Activated naive CD4-positive, alpha-beta T cell treated with anti-CD3 and anti-CD28 coated beads for 36 hours (primary cell): ENCODE results near the gene PRADC1. TPM values are rescaled to one million over a fixed set of nuclear protein-coding genes. Genes with fewer than 3 reads are reported as not detected.
"Not testable (repeated sequence)": the region's sequence is repeated elsewhere in the genome, so short reads cannot be mapped to it uniquely, and the experiment has no call there.

Experiments used
- CTCF ChIA-PET: fragments of 350-600 bp; sonication (Branson Sonifier 250); formaldehyde crosslinking; loops from one replicate; lab custom pipeline; 2021; ENCODE audit warnings: antibody characterized with exemption; lab: Charles Lee
- DNase-seq: peaks from one replicate; pipeline ENCODE4 v3.0.0-alpha.2; 2020
- H3K27ac Mint-ChIP-seq: one replicate; pipeline ENCODE4 v1.8.0; 2021; ENCODE audit warnings: mild to moderate bottlenecking, mixed read lengths
- H3K27me3 Mint-ChIP-seq: one replicate; pipeline ENCODE4 v1.8.0; 2021; ENCODE audit warnings: low read depth, mixed read lengths
- H3K36me3 Mint-ChIP-seq: one replicate; pipeline ENCODE4 v1.8.0; 2021; ENCODE audit warnings: low read depth, mixed read lengths
- H3K4me1 Mint-ChIP-seq: one replicate; pipeline ENCODE4 v1.8.0; 2021; ENCODE audit warnings: low read depth, mixed read lengths
- H3K4me3 Mint-ChIP-seq: one replicate; pipeline ENCODE4 v1.8.0; 2021; ENCODE audit warnings: mild to moderate bottlenecking, moderate library complexity, mixed read lengths
- H3K9me3 Mint-ChIP-seq: one replicate; pipeline ENCODE4 v1.8.0; 2021; ENCODE audit warnings: mixed read lengths
- intact Hi-C: fragments of 100-400 bp; cut with micrococcal nuclease; formaldehyde crosslinking; loops from one replicate; pipeline ENCODE4 v1.15.1; 2023
- total RNA-seq, 2 experiments: library from RNA; stranded (reverse); gene quantifications; one replicate each; pipeline ENCODE4 v1.2.3, GENCODE V29; 2021

The PRADC1 gene
- total RNA-seq, 2 experiments from 2014 or later: 10.1 to 10.2 TPM

GRCh38 chr2:73210019-73210418 is 23.0 kb downstream of the PRADC1 start:
- intact Hi-C loops: no loop called here
- H3K27me3 Mint-ChIP-seq: peaks cover 11% of the 10 kb centered on the region

GRCh38 chr2:73208258-73208657 is 24.8 kb downstream of the PRADC1 start:
- Mint-ChIP-seq H3K27me3 (peaks cover 24% of the 10 kb centered on the region), H3K4me3 (no peak overlapping the region)

More at GRCh38 chr2:73210019-73210418, 23.0 kb downstream of the PRADC1 start:
- Mint-ChIP-seq H3K4me3 (no peak overlapping the region), H3K36me3 (no peaks in the 10 kb centered on the region), H3K27ac (no peak overlapping the region), H3K4me1 (peaks cover 17% of the 10 kb centered on the region), H3K9me3 (no peaks in the 10 kb centered on the region)
- CTCF ChIA-PET: interaction anchor here (1.2 to 2.8 kb wide), 2 partner anchors 8 to 33 kb away, joined by 3 to 15 read pairs; no protein-coding TSS in a partner anchor
- no peak for DNase-seq

GRCh38 chr2:73205611-73206010 is 27.4 kb downstream of the PRADC1 start:
- Mint-ChIP-seq H3K36me3 (no peaks in the 10 kb centered on the region), H3K4me3 (no peak overlapping the region), H3K9me3 (no peaks in the 10 kb centered on the region), H3K27ac (no peak overlapping the region), H3K27me3 (peaks cover 40% of the 10 kb centered on the region), H3K4me1 (peaks cover 5% of the 10 kb centered on the region)
- intact Hi-C loops: no loop called here
- CTCF ChIA-PET: interaction anchor here (0.7 kb wide), 1 partner anchor 28 kb away, joined by 3 read pairs; no protein-coding TSS in a partner anchor
- DNase-seq: no peak

More at GRCh38 chr2:73208258-73208657, 24.8 kb downstream of the PRADC1 start:
- no peak overlapping the region for H3K27ac Mint-ChIP-seq
- no peaks in the 10 kb centered on the region for H3K9me3 Mint-ChIP-seq
- H3K36me3 Mint-ChIP-seq: no peaks in the 10 kb centered on the region
- peaks cover 11% of the 10 kb centered on the region for H3K4me1 Mint-ChIP-seq
- intact Hi-C loops: no loop called here
- no peak for DNase-seq
- CTCF ChIA-PET: interaction anchor here (0.9 to 2.8 kb wide), 2 partner anchors 31 kb away, joined by 6 to 15 read pairs; no protein-coding TSS in a partner anchor

GRCh38 chr2:73203055-73203681 is 29.9 kb downstream of the PRADC1 start:
- no peaks in the 10 kb centered on the region for H3K9me3 Mint-ChIP-seq
- CTCF ChIA-PET: interaction anchor here (1.2 to 1.6 kb wide), 2 partner anchors 9 to 26 kb away, joined by 5 to 7 read pairs; no protein-coding TSS in a partner anchor
- H3K27ac Mint-ChIP-seq: no peak overlapping the region
- H3K4me3 Mint-ChIP-seq: peak overlapping the region; percentile 53
- H3K27me3 Mint-ChIP-seq: peaks cover 46% of the 10 kb centered on the region
- H3K4me1 Mint-ChIP-seq: peaks cover 5% of the 10 kb centered on the region
- DNase-seq: no peak
- no peaks in the 10 kb centered on the region for H3K36me3 Mint-ChIP-seq
- intact Hi-C loops: no loop called here

- Mint-ChIP-seq H3K27ac (no peak within 1 kb of the TSS), H3K4me1 (peaks cover 5% of the 10 kb centered on the region), H3K36me3 (no peaks in the 10 kb centered on the region), H3K27me3 (peaks cover 48% of the 10 kb centered on the region), H3K9me3 (no peaks in the 10 kb centered on the region), H3K4me3 (peak within 1 kb of the TSS; percentile 53)
- intact Hi-C loops: no loop called here
- no peak for DNase-seq
- CTCF ChIA-PET: interaction anchor here (0.8 to 1.0 kb wide), 3 partner anchors 11 to 88 kb away, joined by 3 to 4 read pairs (median 3); no protein-coding TSS in a partner anchor
Observed at GRCh38 chr2:73202156-73203054, 30.6 kb downstream of the PRADC1 start, which contains the start of gene NOTO. NOTO (plus strand) TSS chr2:73202574; CDS start chr2:73202667, 93 bp downstream.

GRCh38 chr2:73200281-73200680 is 32.8 kb downstream of the PRADC1 start:
- DNase-seq, H3K9me3 Mint-ChIP-seq, H3K27ac Mint-ChIP-seq, H3K36me3 Mint-ChIP-seq, intact Hi-C loops, H3K4me1 Mint-ChIP-seq, H3K4me3 Mint-ChIP-seq: not testable (repeated sequence)
- H3K27me3 Mint-ChIP-seq: peaks cover 45% of the 10 kb centered on the region
- CTCF ChIA-PET: interaction anchor here (0.6 to 0.7 kb wide), 2 partner anchors 25 to 1301 kb away, joined by 3 to 4 read pairs; no protein-coding TSS in a partner anchor

- Mint-ChIP-seq H3K4me3 (no peak overlapping the region), H3K36me3 (no peaks in the 10 kb centered on the region), H3K27ac (no peak overlapping the region), H3K4me1 (peaks cover 3% of the 10 kb centered on the region), H3K27me3 (peaks cover 26% of the 10 kb centered on the region), H3K9me3 (no peaks in the 10 kb centered on the region)
- CTCF ChIA-PET: interaction anchor here (0.7 to 0.8 kb wide), 2 partner anchors 15 kb away, joined by 4 to 5 read pairs; no protein-coding TSS in a partner anchor
- no peak for DNase-seq
- intact Hi-C loops: no loop called here
Observed at GRCh38 chr2:73197579-73197978, 35.5 kb downstream of the PRADC1 start.

- peaks cover under 1% of the 10 kb centered on the region for H3K27me3 Mint-ChIP-seq
- no peak overlapping the region for H3K27ac Mint-ChIP-seq
- H3K36me3 Mint-ChIP-seq: peaks cover 2% of the 10 kb centered on the region
- peaks cover 8% of the 10 kb centered on the region for H3K9me3 Mint-ChIP-seq
- CTCF ChIA-PET: interaction anchor here (0.9 to 1.8 kb wide), 3 partner anchors 10 to 26 kb away, joined by 4 to 17 read pairs (median 5); no protein-coding TSS in a partner anchor
- intact Hi-C loops: no loop called here
- DNase-seq: no peak
- no peak overlapping the region for H3K4me3 Mint-ChIP-seq
- H3K4me1 Mint-ChIP-seq: no peaks in the 10 kb centered on the region
Observed at GRCh38 chr2:73187549-73187948, 45.5 kb downstream of the PRADC1 start.

GRCh38 chr2:73185965-73186364 is 47.1 kb downstream of the PRADC1 start:
- Mint-ChIP-seq H3K9me3 (peaks cover 8% of the 10 kb centered on the region), H3K27ac (no peak overlapping the region), H3K27me3 (peaks cover 4% of the 10 kb centered on the region), H3K4me1 (no peaks in the 10 kb centered on the region), H3K36me3 (peaks cover 2% of the 10 kb centered on the region), H3K4me3 (no peak overlapping the region)
- intact Hi-C loops: no loop called here
- DNase-seq: no peak
- CTCF ChIA-PET: interaction anchor here (0.7 to 1.8 kb wide), 3 partner anchors 9 to 175 kb away, joined by 3 to 5 read pairs (median 4); no protein-coding TSS in a partner anchor

Other genes starting within 250 kb of the PRADC1 start
- gene SFXN5, start 161.5 kb downstream of the PRADC1 start, total RNA-seq: 1 to 10 TPM; 5.3 to 6.8 TPM
- gene RAB11FIP5, start 120.3 kb downstream of the PRADC1 start, total RNA-seq: 1 to 10 TPM; 7.3 to 7.4 TPM
- gene NOTO, start 30.7 kb downstream of the PRADC1 start, total RNA-seq: not detected
- 10 to 100 TPM; 37.4 to 39.0 TPM for gene SMYD5, start 19.0 kb downstream of the PRADC1 start, total RNA-seq
- 100 to 1,000 TPM; 654 to 705 TPM for gene CCT7, start 1.1 kb upstream of the PRADC1 start, total RNA-seq
- gene FBXO41, start 51.2 kb upstream of the PRADC1 start, total RNA-seq: 10 to 100 TPM; 11.0 to 11.8 TPM
- under 1 TPM; 0.07 to 0.12 TPM for gene EGR4, start 60.3 kb upstream of the PRADC1 start, total RNA-seq
- 10 to 100 TPM; 15.4 to 15.8 TPM for gene ALMS1, start 152.6 kb upstream of the PRADC1 start, total RNA-seq